GM19099 (cell line): ENCODE measurements around the gene PCDH15.

Experiments used
- POLR2A ChIP-seq: IDR thresholded peaks from 3 replicates; pipeline ENCODE4 v1.6.1; 2011; ENCODE audit warnings: low read depth; ENCODE audit not compliant: insufficient read length; ENCODE audit errors: extremely low read depth

Gene PCDH15

DNA sequence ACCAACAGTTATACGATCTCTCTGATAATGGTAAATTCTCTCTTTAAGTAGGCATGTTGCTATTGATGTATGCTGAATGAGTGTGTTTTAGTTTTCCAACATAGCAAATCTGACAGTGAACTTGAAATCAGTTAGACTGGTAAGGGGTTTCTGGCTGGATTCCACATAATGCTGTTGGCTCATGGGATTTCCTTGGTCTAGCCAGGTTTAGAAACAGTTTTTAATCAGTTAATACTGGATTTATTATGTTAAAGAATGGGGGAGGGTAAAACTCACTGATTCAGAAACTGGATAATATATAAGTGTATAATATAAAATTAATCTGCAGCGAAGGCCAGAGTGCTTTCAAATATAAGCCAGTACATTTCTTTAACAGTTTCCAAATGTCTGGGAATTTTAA lies 55.6 kb downstream of the PCDH15 start:
- TF ChIP-seq POLR2A = no peak

- TF ChIP-seq POLR2A = no peak
Observed at GRCh38 chr10:54742416-54742815, 58.6 kb downstream of the PCDH15 start.

- TF ChIP-seq POLR2A = no peak
Observed at GRCh38 chr10:54728511-54728910, 72.5 kb downstream of the PCDH15 start.

DNA sequence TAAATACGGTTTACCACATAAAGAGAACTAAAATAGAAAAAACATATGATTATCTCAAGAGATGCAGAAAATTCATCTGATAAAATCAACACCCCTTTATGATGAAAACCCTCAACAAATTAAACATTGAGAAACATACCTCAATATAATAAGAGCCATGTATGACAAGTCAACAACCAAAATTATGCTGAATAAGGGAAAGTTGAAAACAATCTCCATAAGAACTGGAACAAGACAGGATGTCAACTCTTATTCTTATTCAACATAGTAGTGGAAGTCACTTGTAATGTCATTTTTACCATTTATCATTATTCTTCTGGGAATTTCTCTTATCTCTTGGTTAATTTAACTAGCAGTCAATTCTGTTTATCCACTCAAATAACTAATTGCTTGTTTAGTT lies 79.0 kb downstream of the PCDH15 start:
- TF ChIP-seq POLR2A = no peak

- no peak for TF ChIP-seq POLR2A
Observed at GRCh38 chr10:54710918-54711317, 90.1 kb downstream of the PCDH15 start.

DNA sequence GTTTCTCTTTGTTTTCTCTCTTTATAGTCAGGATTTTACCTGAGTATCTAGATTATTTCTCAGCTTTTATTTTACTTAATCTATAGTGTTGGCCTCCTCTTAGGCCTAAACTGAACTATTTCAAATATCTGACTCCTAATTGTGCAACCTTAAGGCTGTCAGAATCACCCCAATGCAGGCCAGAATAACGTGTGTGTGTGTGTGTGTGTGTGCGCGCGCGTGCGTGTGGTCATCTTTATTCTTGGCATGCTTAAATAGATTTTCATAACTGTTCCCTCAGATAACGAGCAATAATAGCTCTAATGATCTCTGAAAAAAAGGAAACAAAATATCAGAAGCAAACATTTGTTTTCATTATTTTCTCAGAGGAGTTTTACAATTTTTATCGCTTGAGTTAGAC lies 92.4 kb downstream of the PCDH15 start:
- TF ChIP-seq POLR2A = no peak

GRCh38 chr10:54708021-54708420 lies 93.0 kb downstream of the PCDH15 start:
- TF ChIP-seq POLR2A = no peak

GRCh38 chr10:54702583-54703485 lies 98.2 kb downstream of the PCDH15 start:
- no peak for TF ChIP-seq POLR2A

GRCh38 chr10:54691331-54691730 lies 109.7 kb downstream of the PCDH15 start:
- TF ChIP-seq POLR2A = no peak

DNA sequence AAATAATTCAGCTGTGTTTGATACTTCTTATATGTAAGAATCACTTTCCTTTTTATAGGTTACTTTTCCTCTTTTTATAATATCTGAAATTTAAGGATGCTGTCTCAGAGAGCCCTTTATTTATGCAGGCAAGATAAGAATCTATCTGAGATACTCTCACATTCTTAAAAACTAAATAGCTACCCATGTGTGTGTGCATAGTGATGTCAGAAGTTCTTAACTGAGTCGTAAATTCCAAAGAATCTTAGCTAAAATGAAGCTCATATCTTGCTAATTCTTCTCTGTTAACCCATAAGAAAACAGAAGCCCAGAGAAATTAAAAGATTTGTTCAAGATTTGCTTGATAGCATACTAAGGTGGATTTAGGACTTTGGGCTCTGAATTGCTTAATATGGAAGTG lies 118.5 kb downstream of the PCDH15 start:
- TF ChIP-seq POLR2A = no peak

DNA sequence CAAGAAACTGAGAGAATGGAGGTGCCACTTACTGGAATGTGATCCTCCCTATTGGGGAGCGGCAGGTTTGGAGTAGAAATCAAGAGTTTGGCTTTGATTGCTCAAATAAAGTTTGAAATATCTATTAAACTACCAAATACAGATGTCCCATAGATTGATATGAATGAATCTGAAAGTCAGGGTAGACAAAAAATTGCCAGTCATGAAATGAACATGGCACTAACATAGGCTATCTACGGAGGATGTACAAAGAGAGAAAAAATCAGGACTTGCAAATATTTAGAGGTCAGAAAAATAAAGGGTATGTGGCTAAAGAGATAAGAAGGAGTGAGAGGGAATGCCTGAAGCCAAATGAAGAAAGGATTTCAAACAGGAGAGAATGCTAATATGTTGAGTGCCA lies 119.9 kb downstream of the PCDH15 start:
- TF ChIP-seq POLR2A = no peak

- TF ChIP-seq POLR2A = no peak
Observed at GRCh38 chr10:54667136-54667535, 133.9 kb downstream of the PCDH15 start.

- no peak for TF ChIP-seq POLR2A
Observed at GRCh38 chr10:54666192-54666591, 134.8 kb downstream of the PCDH15 start.

GRCh38 chr10:54665095-54665494 lies 135.9 kb downstream of the PCDH15 start:
- no peak for TF ChIP-seq POLR2A

GRCh38 chr10:54660397-54660796 lies 140.6 kb downstream of the PCDH15 start:
- TF ChIP-seq POLR2A = no peak

DNA sequence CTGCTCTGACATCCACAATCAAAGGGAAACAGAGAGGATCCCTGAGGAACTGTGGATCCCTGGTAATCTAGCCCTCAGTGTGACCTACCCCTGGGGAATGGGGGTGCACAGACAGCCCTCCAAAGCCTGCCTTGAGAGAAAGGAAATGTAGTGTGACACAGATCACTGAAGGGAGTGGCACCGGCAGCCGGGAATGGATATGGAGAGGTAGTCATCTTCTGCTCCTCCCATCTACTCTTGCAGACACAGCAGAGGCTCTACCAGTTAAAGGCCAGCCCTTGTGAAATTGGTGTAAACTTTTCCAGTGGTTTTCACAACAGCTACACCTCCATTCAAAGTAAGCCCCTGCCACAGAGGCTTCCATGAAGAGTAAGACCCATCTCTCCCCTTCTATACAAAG lies 144.4 kb downstream of the PCDH15 start:
- no peak for TF ChIP-seq POLR2A

- TF ChIP-seq POLR2A = no peak
Observed at GRCh38 chr10:54653518-54653917, 147.5 kb downstream of the PCDH15 start.

DNA sequence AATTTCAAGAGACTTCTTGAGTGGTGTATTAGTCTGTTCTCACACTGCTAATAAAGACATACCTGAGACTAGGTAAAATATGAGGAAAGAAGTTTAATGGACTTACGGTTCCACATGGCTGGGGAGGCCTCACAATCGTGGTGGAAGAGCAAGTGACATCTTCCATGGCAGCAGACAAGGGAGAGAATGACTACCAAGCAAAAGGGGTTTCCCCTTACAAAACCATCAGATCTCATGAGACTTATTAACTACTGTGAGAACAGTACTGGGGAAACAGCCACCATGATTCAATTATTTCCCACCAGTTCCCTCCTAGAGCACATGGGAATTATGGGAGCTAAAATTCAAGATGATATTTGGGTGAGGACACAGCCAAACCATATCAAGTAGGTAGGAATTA lies 150.5 kb downstream of the PCDH15 start:
- TF ChIP-seq POLR2A = no peak

GRCh38 chr10:54622017-54622416 lies 179.0 kb downstream of the PCDH15 start:
- TF ChIP-seq POLR2A = no peak
